Measurements from ENCODE around the gene WWOX.

The WWOX gene

GRCh38 chr16:78325468-78326352 lies 226.3 kb downstream of the WWOX start:
- DNase-seq (no peak), ATAC-seq (ENCODE audit: insufficient read depth, low read depth) (no peak)
- TF ChIP-seq EZH2 (IDR thresholded peaks at IDR 0.05; ENCODE audit: borderline replicate concordance, low read depth, low read length, severe bottlenecking) (no peak), CTCF (IDR thresholded peaks at IDR 0.05; ENCODE audit: borderline replicate concordance, extremely low read depth, low read length, poor library complexity, severe bottlenecking) (no peak)
- Histone ChIP-seq H3K4me3 (ENCODE audit: low read depth in 1 of 2, low read length in 2 of 2) (no peak overlapping the region), H4K20me1 (ENCODE audit: insufficient read depth, low read length) (no peaks in the 10 kb centered on the region), H3K4me2 (ENCODE audit: insufficient read depth, low read length) (no peak overlapping the region), H2AFZ (ENCODE audit: low read depth, low read length) (no peak overlapping the region), H3K79me2 (ENCODE audit: insufficient read depth, low read length) (no peaks in the 10 kb centered on the region), H3K36me3 (ENCODE audit: insufficient read depth, low read length) (no peaks in the 10 kb centered on the region), H3K9me3 (ENCODE audit: insufficient read depth, low read length, severe bottlenecking) (no peaks in the 10 kb centered on the region), H3K27ac (ENCODE audit: low read length) (no peak overlapping the region), H3K9ac (ENCODE audit: low read depth, low read length) (no peak overlapping the region), H3K27me3 (ENCODE audit: insufficient read depth, low read length, poor library complexity) (no peaks in the 10 kb centered on the region), H3K4me1 (ENCODE audit: insufficient read depth, low read length) (no peaks in the 10 kb centered on the region)

- H3K79me2 ChIP-seq (ENCODE audit: insufficient read depth, low read length), result no peaks in the 10 kb centered on the region
- no peak overlapping the region for H3K4me3 ChIP-seq (ENCODE audit: low read depth in 1 of 2, low read length in 2 of 2)
- H3K9me3 ChIP-seq (ENCODE audit: insufficient read depth, low read length, severe bottlenecking), result no peaks in the 10 kb centered on the region
- ATAC-seq (ENCODE audit: insufficient read depth, low read depth), result no peak
- H3K27ac ChIP-seq (ENCODE audit: low read length), result no peak overlapping the region
- no peaks in the 10 kb centered on the region for H3K36me3 ChIP-seq (ENCODE audit: insufficient read depth, low read length)
- TF ChIP-seq CTCF (IDR thresholded peaks at IDR 0.05; ENCODE audit: borderline replicate concordance, extremely low read depth, low read length, poor library complexity, severe bottlenecking), result no peak
- no peak for TF ChIP-seq EZH2 (IDR thresholded peaks at IDR 0.05; ENCODE audit: borderline replicate concordance, low read depth, low read length, severe bottlenecking)
- no peak overlapping the region for H3K4me2 ChIP-seq (ENCODE audit: insufficient read depth, low read length)
- DNase-seq, result no peak
- no peak overlapping the region for H2AFZ ChIP-seq (ENCODE audit: low read depth, low read length)
- no peak overlapping the region for H3K9ac ChIP-seq (ENCODE audit: low read depth, low read length)
- H4K20me1 ChIP-seq (ENCODE audit: insufficient read depth, low read length), result no peaks in the 10 kb centered on the region
- H3K27me3 ChIP-seq (ENCODE audit: insufficient read depth, low read length, poor library complexity), result no peaks in the 10 kb centered on the region
- H3K4me1 ChIP-seq (ENCODE audit: insufficient read depth, low read length), result no peaks in the 10 kb centered on the region
Observed at GRCh38 chr16:78326731-78327130, 227.3 kb downstream of the WWOX start.

GRCh38 chr16:78331731-78332130 lies 232.3 kb downstream of the WWOX start:
- no peaks in the 10 kb centered on the region for H3K79me2 ChIP-seq (ENCODE audit: insufficient read depth, low read length)
- no peak for ATAC-seq (ENCODE audit: insufficient read depth, low read depth)
- H3K4me3 ChIP-seq (ENCODE audit: low read depth in 1 of 2, low read length in 2 of 2), result no peak overlapping the region
- no peaks in the 10 kb centered on the region for H3K9me3 ChIP-seq (ENCODE audit: insufficient read depth, low read length, severe bottlenecking)
- no peak overlapping the region for H3K4me2 ChIP-seq (ENCODE audit: insufficient read depth, low read length)
- no peaks in the 10 kb centered on the region for H3K36me3 ChIP-seq (ENCODE audit: insufficient read depth, low read length)
- no peak for DNase-seq
- H4K20me1 ChIP-seq (ENCODE audit: insufficient read depth, low read length), result no peaks in the 10 kb centered on the region
- H3K27me3 ChIP-seq (ENCODE audit: insufficient read depth, low read length, poor library complexity), result no peaks in the 10 kb centered on the region
- no peaks in the 10 kb centered on the region for H3K4me1 ChIP-seq (ENCODE audit: insufficient read depth, low read length)
- H3K27ac ChIP-seq (ENCODE audit: low read length), result no peak overlapping the region
- no peak overlapping the region for H2AFZ ChIP-seq (ENCODE audit: low read depth, low read length)
- H3K9ac ChIP-seq (ENCODE audit: low read depth, low read length), result no peak overlapping the region
- no peak for TF ChIP-seq CTCF (IDR thresholded peaks at IDR 0.05; ENCODE audit: borderline replicate concordance, extremely low read depth, low read length, poor library complexity, severe bottlenecking)
- TF ChIP-seq EZH2 (IDR thresholded peaks at IDR 0.05; ENCODE audit: borderline replicate concordance, low read depth, low read length, severe bottlenecking), result no peak
